ENCODE measurements around the gene ACY1.

The ACY1 gene

GRCh38 chr3:52026041-52026440 is 42.7 kb downstream of the ACY1 start:
- Histone ChIP-seq H3K9ac (ENCODE audit: low read length) (no peak overlapping the region), H3F3A (ENCODE audit: insufficient read depth, low read length) (no peaks in the 10 kb centered on the region), H3K36me3 (replicated peaks; ENCODE audit: insufficient read depth, low read length) (no peaks in the 10 kb centered on the region), H3K27ac (ENCODE audit: low read length) (no peak overlapping the region), H3K9me3 (replicated peaks; ENCODE audit: insufficient read depth, low read length) (no peaks in the 10 kb centered on the region), H3K9me2 (replicated peaks; ENCODE audit: insufficient read depth, low read length) (no peaks in the 10 kb centered on the region), H4K20me1 (ENCODE audit: insufficient read depth, low read length) (no peaks in the 10 kb centered on the region), H3K4me3 (ENCODE audit: low read length) (no peak overlapping the region), H3K79me2 (ENCODE audit: low read length) (no peaks in the 10 kb centered on the region), H3K27me3 (replicated peaks; ENCODE audit: insufficient read depth, low read length) (no peaks in the 10 kb centered on the region), H2AFZ (ENCODE audit: low read length) (no peak overlapping the region), H3K4me2 (ENCODE audit: low read depth, low read length) (no peak overlapping the region), H3K4me1 (ENCODE audit: low read length) (no peaks in the 10 kb centered on the region)
- no peak for TF ChIP-seq EZH2 (optimal IDR thresholded peaks at IDR 0.05; ENCODE audit: low read depth, low read length)
- TF ChIP-seq EZH2phosphoT487 (IDR thresholded peaks at IDR 0.05; ENCODE audit: low read length), result no peak
- no peak for TF ChIP-seq CTCF (IDR thresholded peaks at IDR 0.05; ENCODE audit: low read length)
- DNase-seq, result no peak

GRCh38 chr3:52028572-52028971 is 45.2 kb downstream of the ACY1 start:
- H3K9me2 ChIP-seq (replicated peaks; ENCODE audit: insufficient read depth, low read length), result no peaks in the 10 kb centered on the region
- no peaks in the 10 kb centered on the region for H3F3A ChIP-seq (ENCODE audit: insufficient read depth, low read length)
- no peak overlapping the region for H2AFZ ChIP-seq (ENCODE audit: low read length)
- H3K4me3 ChIP-seq (ENCODE audit: low read length), result no peak overlapping the region
- H3K9ac ChIP-seq (ENCODE audit: low read length), result no peak overlapping the region
- H3K9me3 ChIP-seq (replicated peaks; ENCODE audit: insufficient read depth, low read length), result no peaks in the 10 kb centered on the region
- no peaks in the 10 kb centered on the region for H3K79me2 ChIP-seq (ENCODE audit: low read length)
- H3K27me3 ChIP-seq (replicated peaks; ENCODE audit: insufficient read depth, low read length), result no peaks in the 10 kb centered on the region
- H4K20me1 ChIP-seq (ENCODE audit: insufficient read depth, low read length), result no peaks in the 10 kb centered on the region
- no peaks in the 10 kb centered on the region for H3K4me1 ChIP-seq (ENCODE audit: low read length)
- no peaks in the 10 kb centered on the region for H3K36me3 ChIP-seq (replicated peaks; ENCODE audit: insufficient read depth, low read length)
- H3K4me2 ChIP-seq (ENCODE audit: low read depth, low read length), result no peak overlapping the region
- no peak for DNase-seq
- no peak overlapping the region for H3K27ac ChIP-seq (ENCODE audit: low read length)
- TF ChIP-seq CTCF (IDR thresholded peaks at IDR 0.05; ENCODE audit: low read length) (no peak), EZH2phosphoT487 (IDR thresholded peaks at IDR 0.05; ENCODE audit: low read length) (no peak), EZH2 (optimal IDR thresholded peaks at IDR 0.05; ENCODE audit: low read depth, low read length) (no peak)

- no peaks in the 10 kb centered on the region for H3K79me2 ChIP-seq (ENCODE audit: low read length)
- no peaks in the 10 kb centered on the region for H3K9me3 ChIP-seq (replicated peaks; ENCODE audit: insufficient read depth, low read length)
- no peak overlapping the region for H3K4me3 ChIP-seq (ENCODE audit: low read length)
- H3K4me2 ChIP-seq (ENCODE audit: low read depth, low read length), result no peak overlapping the region
- no peaks in the 10 kb centered on the region for H3K9me2 ChIP-seq (replicated peaks; ENCODE audit: insufficient read depth, low read length)
- H4K20me1 ChIP-seq (ENCODE audit: insufficient read depth, low read length), result no peaks in the 10 kb centered on the region
- TF ChIP-seq EZH2phosphoT487 (IDR thresholded peaks at IDR 0.05; ENCODE audit: low read length), result no peak
- TF ChIP-seq EZH2 (optimal IDR thresholded peaks at IDR 0.05; ENCODE audit: low read depth, low read length), result no peak
- no peak for TF ChIP-seq CTCF (IDR thresholded peaks at IDR 0.05; ENCODE audit: low read length)
- no peak for DNase-seq
- H3F3A ChIP-seq (ENCODE audit: insufficient read depth, low read length), result no peaks in the 10 kb centered on the region
- no peak overlapping the region for H3K9ac ChIP-seq (ENCODE audit: low read length)
- H3K4me1 ChIP-seq (ENCODE audit: low read length), result no peaks in the 10 kb centered on the region
- no peaks in the 10 kb centered on the region for H3K36me3 ChIP-seq (replicated peaks; ENCODE audit: insufficient read depth, low read length)
- H2AFZ ChIP-seq (ENCODE audit: low read length), result no peak overlapping the region
- no peaks in the 10 kb centered on the region for H3K27me3 ChIP-seq (replicated peaks; ENCODE audit: insufficient read depth, low read length)
- no peak overlapping the region for H3K27ac ChIP-seq (ENCODE audit: low read length)
Observed at GRCh38 chr3:52029053-52029452, 45.7 kb downstream of the ACY1 start.

All from MM.1S (cell line).